Activated T-cell treated with anti-CD3 and anti-CD28 coated beads, Interleukin-2, amount 50 U/mL, for 24 hours (primary cell): Measurements from ENCODE around the gene PNMA8A.

ENCODE experiments used
- DNase-seq: peaks from one replicate; pipeline ENCODE4 v3.0.0-alpha.2; 2020
- H3K27ac Mint-ChIP-seq: 2 replicates; pipeline ENCODE4 v1.8.0; 2020; ENCODE audit warnings: mild to moderate bottlenecking, mixed read lengths
- H3K27me3 Mint-ChIP-seq: 2 replicates; pipeline ENCODE4 v1.8.0; 2020; ENCODE audit warnings: mixed read lengths
- H3K36me3 Mint-ChIP-seq: 2 replicates; pipeline ENCODE4 v1.8.0; 2020; ENCODE audit warnings: low read depth, mixed read lengths
- H3K4me1 Mint-ChIP-seq: 2 replicates; pipeline ENCODE4 v1.8.0; 2020; ENCODE audit warnings: low read depth, mixed read lengths
- H3K4me3 Mint-ChIP-seq: 2 replicates; pipeline ENCODE4 v1.8.0; 2020; ENCODE audit warnings: mild to moderate bottlenecking, moderate library complexity, mixed read lengths
- H3K9me3 Mint-ChIP-seq: 2 replicates; pipeline ENCODE4 v1.8.0; 2020; ENCODE audit warnings: mixed read lengths

Gene PNMA8A

GRCh38 chr19:46463516-46463915 lies 7.8 kb downstream of the PNMA8A start:
- Mint-ChIP-seq H3K27me3 (peaks cover 50% of the 10 kb centered on the region), H3K4me3 (no peak overlapping the region), H3K9me3 (no peaks in the 10 kb centered on the region), H3K4me1 (peaks cover 11% of the 10 kb centered on the region), H3K27ac (no peak overlapping the region), H3K36me3 (no peaks in the 10 kb centered on the region)
- no peak for DNase-seq

- Mint-ChIP-seq H3K27me3 (peaks cover 45% of the 10 kb centered on the region), H3K4me3 (no peak overlapping the region), H3K27ac (no peak overlapping the region), H3K9me3 (no peaks in the 10 kb centered on the region), H3K4me1 (peaks cover 4% of the 10 kb centered on the region), H3K36me3 (no peaks in the 10 kb centered on the region)
- DNase-seq = no peak
Observed at GRCh38 chr19:46461537-46461936, 9.8 kb downstream of the PNMA8A start.

GRCh38 chr19:46460981-46461380 lies 10.4 kb downstream of the PNMA8A start:
- H3K27me3 Mint-ChIP-seq = peaks cover 45% of the 10 kb centered on the region
- no peaks in the 10 kb centered on the region for H3K4me1 Mint-ChIP-seq
- no peaks in the 10 kb centered on the region for H3K36me3 Mint-ChIP-seq
- no peak overlapping the region for H3K4me3 Mint-ChIP-seq
- H3K27ac Mint-ChIP-seq = no peak overlapping the region
- H3K9me3 Mint-ChIP-seq = no peaks in the 10 kb centered on the region
- DNase-seq = no peak

GRCh38 chr19:46460055-46460454 lies 11.3 kb downstream of the PNMA8A start:
- no peaks in the 10 kb centered on the region for H3K4me1 Mint-ChIP-seq
- peaks cover 42% of the 10 kb centered on the region for H3K27me3 Mint-ChIP-seq
- no peak for DNase-seq
- H3K36me3 Mint-ChIP-seq = no peaks in the 10 kb centered on the region
- no peak overlapping the region for H3K27ac Mint-ChIP-seq
- H3K9me3 Mint-ChIP-seq = no peaks in the 10 kb centered on the region
- no peak overlapping the region for H3K4me3 Mint-ChIP-seq

GRCh38 chr19:46456930-46457329 lies 14.4 kb downstream of the PNMA8A start:
- no peaks in the 10 kb centered on the region for H3K9me3 Mint-ChIP-seq

GRCh38 chr19:46454244-46454643 lies 17.1 kb downstream of the PNMA8A start:
- no peak overlapping the region for H3K4me3 Mint-ChIP-seq
- H3K9me3 Mint-ChIP-seq = peaks cover 7% of the 10 kb centered on the region
- no peaks in the 10 kb centered on the region for H3K4me1 Mint-ChIP-seq
- H3K27me3 Mint-ChIP-seq = peaks cover 51% of the 10 kb centered on the region
- no peaks in the 10 kb centered on the region for H3K36me3 Mint-ChIP-seq
- no peak overlapping the region for H3K27ac Mint-ChIP-seq
- no peak for DNase-seq

More at GRCh38 chr19:46456930-46457329, 14.4 kb downstream of the PNMA8A start:
- Mint-ChIP-seq H3K4me3 (no peak overlapping the region), H3K36me3 (no peaks in the 10 kb centered on the region), H3K27ac (no peak overlapping the region), H3K27me3 (peaks cover 44% of the 10 kb centered on the region), H3K4me1 (no peaks in the 10 kb centered on the region)
- DNase-seq = no peak

GRCh38 chr19:46453661-46454060 lies 17.7 kb downstream of the PNMA8A start:
- Mint-ChIP-seq H3K27ac (no peak overlapping the region), H3K9me3 (peaks cover 8% of the 10 kb centered on the region), H3K27me3 (peaks cover 49% of the 10 kb centered on the region), H3K4me3 (no peak overlapping the region), H3K4me1 (no peaks in the 10 kb centered on the region), H3K36me3 (no peaks in the 10 kb centered on the region)
- no peak for DNase-seq

GRCh38 chr19:46452186-46452585 lies 19.2 kb downstream of the PNMA8A start:
- H3K36me3 Mint-ChIP-seq = no peaks in the 10 kb centered on the region
- H3K4me3 Mint-ChIP-seq = no peak overlapping the region

GRCh38 chr19:46451352-46451751 lies 20.0 kb downstream of the PNMA8A start:
- no peaks in the 10 kb centered on the region for H3K36me3 Mint-ChIP-seq
- no peak overlapping the region for H3K4me3 Mint-ChIP-seq
- no peak for DNase-seq

More at GRCh38 chr19:46452186-46452585, 19.2 kb downstream of the PNMA8A start:
- Mint-ChIP-seq H3K27ac (no peak overlapping the region), H3K9me3 (peaks cover 8% of the 10 kb centered on the region), H3K27me3 (peaks cover 51% of the 10 kb centered on the region), H3K4me1 (no peaks in the 10 kb centered on the region)
- no peak for DNase-seq

GRCh38 chr19:46450737-46451136 lies 20.6 kb downstream of the PNMA8A start:
- no peak overlapping the region for H3K4me3 Mint-ChIP-seq
- no peaks in the 10 kb centered on the region for H3K4me1 Mint-ChIP-seq
- peaks cover 52% of the 10 kb centered on the region for H3K27me3 Mint-ChIP-seq
- no peak overlapping the region for H3K27ac Mint-ChIP-seq
- no peak for DNase-seq
- peaks cover 8% of the 10 kb centered on the region for H3K9me3 Mint-ChIP-seq
- no peaks in the 10 kb centered on the region for H3K36me3 Mint-ChIP-seq

More at GRCh38 chr19:46451352-46451751, 20.0 kb downstream of the PNMA8A start:
- Mint-ChIP-seq H3K27me3 (peaks cover 50% of the 10 kb centered on the region), H3K27ac (no peak overlapping the region), H3K9me3 (peaks cover 8% of the 10 kb centered on the region), H3K4me1 (no peaks in the 10 kb centered on the region)

- H3K27me3 Mint-ChIP-seq = peaks cover 46% of the 10 kb centered on the region
- H3K9me3 Mint-ChIP-seq = peaks cover 8% of the 10 kb centered on the region
- no peak for DNase-seq
- no peaks in the 10 kb centered on the region for H3K36me3 Mint-ChIP-seq
- H3K27ac Mint-ChIP-seq = no peak overlapping the region
- H3K4me1 Mint-ChIP-seq = no peaks in the 10 kb centered on the region
- H3K4me3 Mint-ChIP-seq = no peak overlapping the region
Observed at GRCh38 chr19:46449228-46449627, 22.1 kb downstream of the PNMA8A start.

GRCh38 chr19:46448601-46449000 lies 22.8 kb downstream of the PNMA8A start:
- no peak overlapping the region for H3K27ac Mint-ChIP-seq
- H3K9me3 Mint-ChIP-seq = peaks cover 8% of the 10 kb centered on the region
- no peak overlapping the region for H3K4me3 Mint-ChIP-seq
- H3K4me1 Mint-ChIP-seq = no peaks in the 10 kb centered on the region
- DNase-seq = no peak
- H3K36me3 Mint-ChIP-seq = no peaks in the 10 kb centered on the region
- peaks cover 45% of the 10 kb centered on the region for H3K27me3 Mint-ChIP-seq

GRCh38 chr19:46447824-46448223 lies 23.5 kb downstream of the PNMA8A start:
- Mint-ChIP-seq H3K27ac (no peak overlapping the region), H3K27me3 (peaks cover 44% of the 10 kb centered on the region), H3K4me3 (no peak overlapping the region), H3K4me1 (peaks cover 2% of the 10 kb centered on the region), H3K36me3 (no peaks in the 10 kb centered on the region), H3K9me3 (peaks cover 8% of the 10 kb centered on the region)
- DNase-seq = no peak

GRCh38 chr19:46447006-46447405 lies 24.4 kb downstream of the PNMA8A start:
- no peaks in the 10 kb centered on the region for H3K36me3 Mint-ChIP-seq
- H3K4me1 Mint-ChIP-seq = peaks cover 2% of the 10 kb centered on the region
- H3K27ac Mint-ChIP-seq = no peak overlapping the region
- no peak for DNase-seq
- H3K9me3 Mint-ChIP-seq = peaks cover 8% of the 10 kb centered on the region
- H3K27me3 Mint-ChIP-seq = peaks cover 39% of the 10 kb centered on the region
- H3K4me3 Mint-ChIP-seq = no peak overlapping the region

GRCh38 chr19:46446021-46446420 lies 25.3 kb downstream of the PNMA8A start:
- DNase-seq = no peak
- H3K4me3 Mint-ChIP-seq = no peak overlapping the region

GRCh38 chr19:46442808-46443450 lies 28.4 kb downstream of the PNMA8A start:
- peaks cover 2% of the 10 kb centered on the region for H3K4me1 Mint-ChIP-seq
- no peaks in the 10 kb centered on the region for H3K36me3 Mint-ChIP-seq
- H3K4me3 Mint-ChIP-seq = no peak overlapping the region
- H3K27me3 Mint-ChIP-seq = peaks cover 17% of the 10 kb centered on the region
- H3K9me3 Mint-ChIP-seq = no peaks in the 10 kb centered on the region
- DNase-seq = no peak
- H3K27ac Mint-ChIP-seq = no peak overlapping the region

More at GRCh38 chr19:46446021-46446420, 25.3 kb downstream of the PNMA8A start:
- Mint-ChIP-seq H3K36me3 (no peaks in the 10 kb centered on the region), H3K9me3 (peaks cover 8% of the 10 kb centered on the region), H3K27ac (no peak overlapping the region), H3K4me1 (peaks cover 2% of the 10 kb centered on the region), H3K27me3 (peaks cover 30% of the 10 kb centered on the region)
